ENCODE data around the gene TUBGCP2. TPM values are rescaled to one million over a fixed set of nuclear protein-coding genes. Genes with fewer than 3 reads are reported as not detected.

Gene TUBGCP2
- polyA plus RNA-seq, 1 donor (not counting 4 experiments of a cell fraction or from before 2014, with no cell fraction given), result 55.8 TPM

DNA sequence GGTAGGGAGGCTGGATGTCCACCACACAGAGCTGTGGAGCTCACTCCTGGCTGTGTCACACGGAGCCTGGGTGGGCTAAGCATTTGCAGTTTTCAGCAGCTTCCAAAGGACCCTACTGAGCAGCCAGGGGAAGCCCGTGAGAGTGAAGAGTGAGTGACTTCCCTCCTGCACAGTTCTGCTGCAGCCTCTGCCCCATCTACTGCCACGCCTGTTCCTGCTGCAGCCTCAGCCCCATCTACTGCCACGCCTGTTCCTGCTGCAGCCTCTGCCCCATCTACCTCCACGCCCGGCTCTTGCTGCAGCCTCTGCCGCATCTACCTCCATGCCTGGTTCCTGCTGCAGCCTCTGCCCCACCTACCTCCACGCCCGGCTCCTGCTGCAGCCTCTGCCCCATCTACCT lies 44.2 kb downstream of the TUBGCP2 start:
- no peaks in the 10 kb centered on the region for H3K9me3 ChIP-seq (ENCODE audit: control insufficient read depth, low read depth, low read length)
- H3K4me2 ChIP-seq (ENCODE audit: control insufficient read depth, extremely low read depth, insufficient read depth, low read depth, low read length), result no peak overlapping the region
- H3K9ac ChIP-seq (ENCODE audit: control insufficient read depth, extremely low read depth, insufficient read depth, low read length), result no peak overlapping the region
- FAIRE-seq, result no peak
- H3K27ac ChIP-seq (ENCODE audit: control insufficient read depth, insufficient read depth, low read length), result no peak overlapping the region
- no peaks in the 10 kb centered on the region for H3K9me1 ChIP-seq (ENCODE audit: control insufficient read depth, extremely low read depth, insufficient read depth, low read length)
- peaks cover 27 to 31% of the 10 kb centered on the region in 2 experiments for H3K36me3 ChIP-seq (ENCODE audit: control insufficient read depth in 2 of 2, extremely low read depth in 1 of 2, insufficient read depth in 2 of 2, low read length in 2 of 2)
- no peak for DNase-seq (ENCODE audit: low read depth, low spot score)
- TF ChIP-seq CTCF (optimal IDR thresholded peaks at IDR 0.05 in 1 of 3, IDR thresholded peaks at IDR 0.05 in 1 of 3, conservative IDR thresholded peaks at IDR 0.05 in 1 of 3; ENCODE audit: extremely low read depth in 1 of 3, insufficient read depth in 2 of 3, low read length in 3 of 3), result no peak
- TF ChIP-seq EZH2 (IDR thresholded peaks at IDR 0.05; ENCODE audit: low read length), result no peak
- no peak overlapping the region for H3K4me3 ChIP-seq (ENCODE audit: control insufficient read depth in 2 of 3, extremely low read depth in 1 of 3, insufficient read depth in 2 of 3, low read depth in 1 of 3, low read length in 3 of 3)
- no peak overlapping the region for H2AFZ ChIP-seq (ENCODE audit: control insufficient read depth, low read length)
- H3K4me1 ChIP-seq (ENCODE audit: control insufficient read depth, extremely low read depth, insufficient read depth, low read length), result peaks cover 37% of the 10 kb centered on the region
- H4K20me1 ChIP-seq (ENCODE audit: control insufficient read depth, extremely low read depth, insufficient read depth, low read length), result peaks cover 11% of the 10 kb centered on the region
- H3K27me3 ChIP-seq (ENCODE audit: control insufficient read depth, extremely low read depth, insufficient read depth, low read length), result no peaks in the 10 kb centered on the region
- peaks cover 3% of the 10 kb centered on the region for H3K79me2 ChIP-seq (ENCODE audit: control insufficient read depth, insufficient read depth, low read length)
- dilution Hi-C loops (cut with MboI; ENCODE audit: extremely low pct_ligation_motif_present, low sequenced_read_pairs), result no loop called here

GRCh38 chr10:133263674-133264073 lies 45.0 kb downstream of the TUBGCP2 start:
- Histone ChIP-seq H3K9ac (ENCODE audit: control insufficient read depth, extremely low read depth, insufficient read depth, low read length) (no peak overlapping the region), H3K4me1 (ENCODE audit: control insufficient read depth, extremely low read depth, insufficient read depth, low read length) (peaks cover 45% of the 10 kb centered on the region)

More at GRCh38 chr10:133263674-133264073, 45.0 kb downstream of the TUBGCP2 start:
- dilution Hi-C loops (cut with MboI; ENCODE audit: extremely low pct_ligation_motif_present, low sequenced_read_pairs), result no loop called here
- H4K20me1 ChIP-seq (ENCODE audit: control insufficient read depth, extremely low read depth, insufficient read depth, low read length), result peaks cover 8% of the 10 kb centered on the region
- H3K27ac ChIP-seq (ENCODE audit: control insufficient read depth, insufficient read depth, low read length), result no peak overlapping the region
- no peak overlapping the region for H3K4me2 ChIP-seq (ENCODE audit: control insufficient read depth, extremely low read depth, insufficient read depth, low read depth, low read length)
- H3K4me3 ChIP-seq (ENCODE audit: control insufficient read depth in 2 of 3, extremely low read depth in 1 of 3, insufficient read depth in 2 of 3, low read depth in 1 of 3, low read length in 3 of 3), result no peak overlapping the region
- FAIRE-seq (no peak), DNase-seq (ENCODE audit: low read depth, low spot score) (no peak)
- no peaks in the 10 kb centered on the region for H3K9me3 ChIP-seq (ENCODE audit: control insufficient read depth, low read depth, low read length)
- no peaks in the 10 kb centered on the region for H3K27me3 ChIP-seq (ENCODE audit: control insufficient read depth, extremely low read depth, insufficient read depth, low read length)
- no peaks in the 10 kb centered on the region for H3K9me1 ChIP-seq (ENCODE audit: control insufficient read depth, extremely low read depth, insufficient read depth, low read length)
- H3K79me2 ChIP-seq (ENCODE audit: control insufficient read depth, insufficient read depth, low read length), result no peaks in the 10 kb centered on the region
- TF ChIP-seq CTCF (optimal IDR thresholded peaks at IDR 0.05 in 1 of 3, IDR thresholded peaks at IDR 0.05 in 1 of 3, conservative IDR thresholded peaks at IDR 0.05 in 1 of 3; ENCODE audit: extremely low read depth in 1 of 3, insufficient read depth in 2 of 3, low read length in 3 of 3), result no peak
- TF ChIP-seq EZH2 (IDR thresholded peaks at IDR 0.05; ENCODE audit: low read length), result no peak
- no peak overlapping the region for H2AFZ ChIP-seq (ENCODE audit: control insufficient read depth, low read length)
- peaks cover 23 to 31% of the 10 kb centered on the region in 2 experiments for H3K36me3 ChIP-seq (ENCODE audit: control insufficient read depth in 2 of 2, extremely low read depth in 1 of 2, insufficient read depth in 2 of 2, low read length in 2 of 2)

Measured in keratinocyte (primary cell).